Renal cortical epithelial cell (primary cell): ENCODE measurements around the gene EPHB4. TPM values are rescaled to one million over a fixed set of nuclear protein-coding genes. Genes with fewer than 3 reads are reported as not detected.
"Not testable (repeated sequence)": the region's sequence is repeated elsewhere in the genome, so short reads cannot be mapped to it uniquely, and the experiment has no call there.

Experiments
- DNase-seq: peaks from one replicate; pipeline ENCODE4 v3.0.0-alpha.2; 2011; ENCODE audit warnings: low read depth
- total RNA-seq: library from RNA; depleted of rRNA; stranded (reverse); fragments of >200 nt; gene quantifications from 2 replicates; pipeline ENCODE4 v1.2.3, GENCODE V29; 2014

Gene EPHB4
- total RNA-seq, 1 donor from 2014 or later = 141 TPM

- no peak for DNase-seq
Measured at GRCh38 chr7:100791881-100792666, 35.2 kb downstream of the EPHB4 start.

- DNase-seq = no peak
Measured at GRCh38 chr7:100789055-100789454, 38.3 kb downstream of the EPHB4 start.

- no peak for DNase-seq
Measured at GRCh38 chr7:100786323-100786722, 41.0 kb downstream of the EPHB4 start.

DNA sequence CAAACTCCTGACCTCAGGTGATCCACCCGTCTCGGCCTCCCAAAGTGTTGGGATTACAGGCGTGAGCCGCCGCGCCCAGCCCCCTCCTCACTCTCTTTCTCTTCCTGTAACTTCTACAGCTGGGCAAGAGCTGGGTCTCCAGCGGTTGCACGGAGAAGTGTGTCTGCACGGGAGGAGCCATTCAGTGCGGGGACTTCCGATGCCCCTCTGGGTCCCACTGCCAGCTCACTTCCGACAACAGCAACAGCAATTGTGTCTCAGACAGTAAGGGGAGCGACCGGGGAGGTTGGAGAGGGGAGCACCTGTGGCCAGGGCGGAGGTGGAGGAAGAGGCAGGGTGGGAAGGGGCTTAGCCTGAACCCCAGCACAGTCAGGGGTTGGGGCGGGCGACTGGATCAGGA is 41.4 kb downstream of the EPHB4 start:
- DNase-seq = no peak

DNA sequence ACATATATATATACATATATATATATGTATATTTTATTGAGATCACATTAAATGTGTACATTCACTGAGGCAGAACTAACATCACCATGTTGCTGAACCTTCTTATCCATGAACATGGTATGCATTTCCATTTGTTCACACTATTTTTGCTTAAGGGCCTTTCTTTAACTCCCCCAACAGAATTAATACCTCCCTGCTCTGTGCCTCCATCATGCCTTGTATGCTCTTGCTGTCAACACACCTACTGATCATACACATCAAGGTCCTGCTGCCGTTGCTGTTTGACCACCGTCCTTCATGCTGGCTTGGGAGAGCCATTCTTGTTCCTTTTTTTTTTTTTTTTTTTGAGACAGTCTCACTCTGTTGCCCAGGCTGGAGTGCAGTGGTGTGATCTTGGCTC is 43.5 kb downstream of the EPHB4 start:
- DNase-seq = no peak

DNA sequence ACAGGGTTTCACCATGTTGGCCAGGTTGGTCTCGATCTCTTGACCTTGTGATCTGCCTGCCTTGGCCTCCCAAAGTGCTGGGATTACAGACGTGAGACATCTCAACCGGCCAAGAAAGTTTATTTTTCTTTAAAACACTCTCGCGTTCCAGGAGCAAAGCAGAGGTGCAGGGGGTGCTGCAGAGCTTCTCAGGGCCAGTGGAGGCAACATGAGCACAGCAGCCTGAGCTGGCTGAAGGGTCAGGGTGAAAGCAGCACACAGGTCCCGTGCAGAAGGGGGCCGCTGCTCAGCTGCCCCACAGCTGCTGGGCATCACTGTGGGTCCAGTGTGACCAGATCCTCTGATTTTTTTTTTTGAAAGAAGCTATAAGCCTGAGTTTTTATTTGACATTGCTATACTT is 46.1 kb downstream of the EPHB4 start:
- no peak for DNase-seq

DNA sequence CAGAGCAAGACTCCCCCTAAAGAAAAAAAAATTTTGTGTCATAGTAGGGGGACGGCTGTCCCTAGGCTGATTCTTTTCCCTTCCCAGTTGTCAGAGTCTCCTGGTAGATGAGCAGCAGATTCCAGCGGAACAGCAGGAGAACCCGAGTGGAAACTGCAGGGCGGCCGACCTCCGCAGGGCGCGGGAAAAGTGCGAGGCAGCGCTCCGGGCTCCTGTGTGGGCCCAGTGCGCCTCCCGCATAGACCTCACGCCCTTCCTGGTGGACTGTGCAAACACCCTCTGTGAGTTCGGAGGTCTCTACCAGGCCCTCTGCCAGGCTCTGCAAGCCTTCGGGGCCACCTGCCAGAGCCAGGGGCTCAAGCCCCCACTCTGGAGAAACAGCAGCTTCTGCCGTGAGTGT is 48.0 kb downstream of the EPHB4 start:
- no peak for DNase-seq

DNA sequence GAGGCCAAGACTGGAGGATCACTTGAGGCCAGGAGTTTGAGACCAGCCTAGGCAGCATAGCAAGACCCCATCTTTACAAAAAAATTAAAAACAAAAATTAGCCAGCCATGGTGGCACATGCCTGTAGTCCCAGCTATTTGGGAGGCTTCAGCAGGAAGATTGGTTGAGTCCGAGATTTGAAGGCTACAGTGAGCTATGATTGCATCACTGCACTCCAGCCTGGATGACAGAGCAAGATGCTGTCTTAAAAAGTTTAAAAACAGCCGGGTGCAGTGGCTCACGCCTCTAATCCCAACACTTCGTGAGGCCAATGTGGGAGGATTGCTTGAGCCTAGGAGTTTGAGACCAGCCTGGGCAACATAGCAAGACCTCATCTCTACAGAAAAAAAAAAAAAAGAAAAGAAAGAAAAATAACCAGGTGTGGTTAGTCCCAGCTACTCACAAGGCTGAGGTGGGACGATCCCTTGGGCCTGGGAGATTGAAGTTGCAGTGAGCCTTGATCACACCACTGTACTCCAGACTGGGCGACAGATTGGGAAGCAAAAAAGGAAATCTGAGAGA is 49.2 kb downstream of the EPHB4 start:
- no peak for DNase-seq

DNA sequence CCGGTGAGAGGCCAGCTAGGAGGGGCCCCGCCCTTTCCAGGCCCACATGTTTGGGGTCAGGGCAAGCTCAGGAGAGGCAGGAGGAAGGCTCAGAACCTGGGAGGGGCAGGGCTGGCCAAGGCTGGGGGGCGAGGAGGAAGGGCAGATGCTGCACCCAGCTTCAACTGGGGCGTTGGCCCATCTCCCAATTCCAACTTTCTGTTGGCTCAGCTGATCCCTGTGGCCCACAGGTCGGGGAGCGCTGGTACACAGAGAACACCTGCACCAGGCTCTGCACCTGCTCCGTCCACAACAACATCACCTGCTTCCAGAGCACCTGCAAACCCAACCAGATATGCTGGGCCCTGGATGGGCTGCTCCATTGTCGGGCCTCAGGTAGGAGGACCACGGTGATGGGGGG is 53.8 kb downstream of the EPHB4 start:
- no peak for DNase-seq

GRCh38 chr7:100768784-100769183 is 58.5 kb downstream of the EPHB4 start:
- DNase-seq = no peak

DNA sequence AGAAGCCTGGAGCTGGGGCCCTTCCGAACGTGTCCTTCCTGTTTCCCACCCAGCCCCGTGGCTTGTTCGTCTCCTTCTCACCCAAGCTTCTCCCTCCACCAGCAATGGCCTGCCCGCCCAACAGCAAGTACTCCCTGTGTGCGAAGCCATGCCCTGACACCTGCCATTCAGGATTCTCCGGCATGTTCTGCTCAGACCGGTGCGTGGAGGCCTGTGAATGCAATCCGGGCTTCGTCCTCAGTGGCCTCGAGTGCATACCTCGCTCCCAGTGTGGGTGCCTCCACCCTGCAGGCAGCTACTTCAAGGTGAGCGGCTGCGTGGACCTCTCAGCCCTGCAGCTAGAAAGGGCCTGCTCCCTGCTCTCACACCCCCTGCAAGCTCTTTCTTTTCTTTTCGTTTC is 62.1 kb downstream of the EPHB4 start:
- DNase-seq = no peak

- DNase-seq = no peak
Measured at GRCh38 chr7:100764841-100765240, 62.5 kb downstream of the EPHB4 start.

DNA sequence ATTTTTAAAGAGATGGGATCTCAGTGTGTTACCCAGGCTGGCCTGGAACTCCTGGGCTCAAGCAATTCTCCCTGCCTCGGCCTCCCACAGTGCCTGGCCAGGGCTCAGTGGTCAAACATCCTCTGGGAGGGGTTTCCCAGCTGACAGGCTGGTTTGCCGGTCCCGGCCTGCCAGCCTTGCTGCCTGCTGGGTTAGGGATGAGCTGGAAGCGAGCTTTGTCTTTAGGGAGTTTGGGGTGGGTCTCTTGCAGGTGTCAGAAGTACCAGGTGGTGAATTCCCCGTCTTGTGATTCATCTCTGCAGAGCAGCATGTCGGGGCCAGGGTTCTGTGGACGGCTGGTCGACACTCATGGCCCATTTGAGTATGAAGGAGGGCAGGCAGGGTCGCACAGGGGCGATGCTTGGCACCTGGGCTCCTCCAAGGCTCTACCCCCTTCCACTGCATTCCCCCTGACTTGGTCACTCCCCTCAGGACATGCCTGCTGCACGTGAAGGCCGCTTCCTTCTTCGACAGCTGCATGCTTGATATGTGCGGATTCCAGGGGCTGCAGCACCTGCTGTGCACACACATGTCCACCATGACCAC is 63.7 kb downstream of the EPHB4 start:
- DNase-seq = no peak

GRCh38 chr7:100762841-100763240 is 64.5 kb downstream of the EPHB4 start:
- not testable (repeated sequence) for DNase-seq

- DNase-seq = no peak
Measured at GRCh38 chr7:100759357-100760171, 67.8 kb downstream of the EPHB4 start.

GRCh38 chr7:100753750-100754149 is 73.6 kb downstream of the EPHB4 start:
- no peak for DNase-seq

GRCh38 chr7:100752994-100753393 is 74.3 kb downstream of the EPHB4 start:
- no peak for DNase-seq

Other genes with a start within 250 kb of the EPHB4 start
- 5.0 and 10.6 TPM in 2 replicates for gene LRCH4, start 241.4 kb downstream of the EPHB4 start, total RNA-seq
- 0.35 TPM in 1 of 2 replicates, not detected in the other for gene FBXO24, start 241.2 kb downstream of the EPHB4 start, total RNA-seq
- 1.9 and 2.3 TPM in 2 replicates for gene PCOLCE, start 225.2 kb downstream of the EPHB4 start, total RNA-seq
- gene MOSPD3, start 215.0 kb downstream of the EPHB4 start, total RNA-seq = 10.2 and 12.9 TPM in 2 replicates
- 0.35 and 1.0 TPM in 2 replicates for gene TFR2, start 186.0 kb downstream of the EPHB4 start, total RNA-seq
- not detected in 2 replicates for gene ACTL6B, start 171.1 kb downstream of the EPHB4 start, total RNA-seq
- gene GNB2, start 153.8 kb downstream of the EPHB4 start, total RNA-seq = 120 and 162 TPM in 2 replicates
- 7.3 and 26.1 TPM in 2 replicates for gene GIGYF1, start 133.3 kb downstream of the EPHB4 start, total RNA-seq
- gene POP7, start 121.4 kb downstream of the EPHB4 start, total RNA-seq = 21.1 and 63.4 TPM in 2 replicates
- gene EPO, start 107.1 kb downstream of the EPHB4 start, total RNA-seq = not detected in 2 replicates
- not detected in 2 replicates for gene ZAN, start 93.9 kb downstream of the EPHB4 start, total RNA-seq
- 13.8 and 25.5 TPM in 2 replicates for gene SLC12A9, start 25.2 kb upstream of the EPHB4 start, total RNA-seq
- gene TRIP6, start 39.9 kb upstream of the EPHB4 start, total RNA-seq = 87.9 and 95.2 TPM in 2 replicates
- 32.8 and 51.7 TPM in 2 replicates for gene SRRT, start 47.6 kb upstream of the EPHB4 start, total RNA-seq
- 2.1 and 5.2 TPM in 2 replicates for gene UFSP1, start 62.2 kb upstream of the EPHB4 start, total RNA-seq
- gene ACHE, start 68.4 kb upstream of the EPHB4 start, total RNA-seq = 0.94 and 1.2 TPM in 2 replicates
- gene MUC3A, start 122.0 kb upstream of the EPHB4 start, total RNA-seq = 0.75 TPM in 1 of 2 replicates, not detected in the other
- gene MUC12, start 142.0 kb upstream of the EPHB4 start, total RNA-seq = not detected in 2 replicates
- gene MUC17, start 192.6 kb upstream of the EPHB4 start, total RNA-seq = not detected in 2 replicates